Measurements from ENCODE around the gene TLR7.

TLR7 gene

GRCh38 chrX:12934850-12935249, 68.0 kb downstream of the TLR7 start:
- DNase-seq: no peak

DNA sequence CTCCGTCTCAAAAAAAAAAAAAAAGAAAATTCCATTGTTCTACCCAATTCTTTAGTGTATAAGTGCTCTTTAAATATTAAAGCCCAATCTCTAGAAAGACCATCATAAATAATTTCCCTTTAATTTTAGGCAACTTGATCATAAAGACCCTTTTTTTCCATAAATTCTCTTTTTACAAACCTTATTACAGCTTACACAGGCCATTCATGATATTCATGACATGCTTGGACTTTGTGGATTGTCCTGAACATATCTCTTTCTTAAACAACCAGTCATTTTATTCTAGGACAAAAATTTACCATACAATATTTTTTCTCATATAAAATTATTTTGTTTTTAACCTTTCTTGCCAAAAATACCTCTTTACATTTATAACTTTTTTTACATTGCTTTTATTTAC, 70.1 kb downstream of the TLR7 start:
- DNase-seq: no peak

All from NCI-H748 treated with DMSO at 0.1 percent for 48 hours (cell line).